HG02678 (cell line): Measurements from ENCODE around the gene SGIP1.
A peak's percentile ranks its signal among the peaks of the same experiment; 100 is the strongest.
"Not testable (repeated sequence)": the region's sequence is repeated elsewhere in the genome, so short reads cannot be mapped to it uniquely, and the experiment has no call there.

Experiments used
- ATAC-seq: cut with Tn5 transposase; IDR thresholded peaks from one replicate; pipeline ENCODE4 v1.9.1; 2021; ENCODE audit warnings: mild to moderate bottlenecking, moderate library complexity; ENCODE audit not compliant: unreplicated experiment

SGIP1 gene

DNA sequence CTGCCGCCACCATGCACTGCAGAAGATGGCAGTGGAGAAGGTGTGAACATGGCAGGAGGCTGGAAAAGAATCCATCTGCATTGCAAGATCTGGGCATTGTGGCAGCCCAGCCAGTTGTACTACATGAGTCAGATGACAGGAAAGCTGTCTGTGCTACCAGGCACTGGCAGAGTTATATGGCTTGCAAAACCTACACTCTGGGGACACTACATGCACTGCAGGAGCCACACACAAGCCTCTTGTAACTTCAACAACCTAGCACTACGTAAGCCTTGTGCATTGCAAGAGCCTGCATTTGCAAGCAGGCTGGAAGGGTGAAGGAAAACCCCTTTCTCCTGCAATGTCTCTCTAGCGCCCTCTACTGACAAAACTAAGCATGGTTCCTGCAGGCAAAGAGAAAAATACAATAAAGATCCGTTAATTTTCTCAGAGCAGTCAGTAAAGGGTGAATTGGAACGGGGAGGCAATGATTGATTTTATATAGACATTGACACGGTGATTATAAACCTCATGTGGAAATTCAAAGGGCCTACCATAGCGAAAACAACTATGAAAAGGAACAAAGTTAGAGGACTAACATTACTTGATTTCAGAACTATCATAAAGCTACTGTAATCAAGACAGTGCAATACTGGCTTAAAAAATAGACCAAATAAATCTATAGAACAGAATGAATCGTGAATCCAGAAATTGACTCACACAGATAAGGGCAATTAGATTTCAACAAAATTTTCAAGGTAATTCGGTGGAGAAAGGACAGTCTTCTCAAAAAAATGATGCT, 192.1 kb downstream of the SGIP1 start:
- peak; percentile 83 for ATAC-seq

DNA sequence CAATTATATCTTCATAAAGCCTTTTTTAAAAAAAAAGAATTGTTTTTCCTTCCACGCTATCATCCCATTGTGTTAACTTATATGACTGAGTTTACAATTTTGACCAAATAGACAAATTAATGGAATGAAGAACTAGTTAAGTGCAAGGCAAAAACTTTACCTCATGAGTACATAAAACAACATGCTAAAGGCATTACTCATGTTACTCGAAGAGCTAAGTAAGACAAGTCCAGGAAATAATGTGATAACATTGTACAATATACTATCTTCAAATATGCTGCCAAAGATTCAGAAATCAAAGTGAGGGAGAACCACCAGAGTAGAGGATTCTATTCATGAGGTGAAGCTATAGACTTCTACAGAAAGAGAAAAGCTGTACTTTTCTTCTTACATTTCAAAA, 194.1 kb downstream of the SGIP1 start:
- ATAC-seq = no peak

DNA sequence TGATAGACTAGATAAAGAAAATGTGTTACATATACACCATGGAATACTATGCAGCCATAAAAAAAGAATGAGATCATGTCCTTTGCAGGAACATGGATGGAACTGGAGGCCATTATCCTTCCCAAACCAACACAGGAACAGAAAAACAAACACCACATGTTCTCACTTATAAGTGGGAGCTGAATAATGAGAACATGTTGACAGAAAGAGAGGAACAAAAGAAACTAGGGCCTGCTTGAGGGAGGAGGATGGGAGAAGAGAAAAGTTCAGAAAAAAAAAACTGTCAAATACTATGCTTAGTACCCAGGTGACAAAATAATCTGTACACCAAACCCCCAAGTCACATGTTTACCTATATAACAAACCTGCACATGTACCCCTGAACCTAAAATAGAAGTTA, 194.8 kb downstream of the SGIP1 start:
- ATAC-seq = not testable (repeated sequence)

DNA sequence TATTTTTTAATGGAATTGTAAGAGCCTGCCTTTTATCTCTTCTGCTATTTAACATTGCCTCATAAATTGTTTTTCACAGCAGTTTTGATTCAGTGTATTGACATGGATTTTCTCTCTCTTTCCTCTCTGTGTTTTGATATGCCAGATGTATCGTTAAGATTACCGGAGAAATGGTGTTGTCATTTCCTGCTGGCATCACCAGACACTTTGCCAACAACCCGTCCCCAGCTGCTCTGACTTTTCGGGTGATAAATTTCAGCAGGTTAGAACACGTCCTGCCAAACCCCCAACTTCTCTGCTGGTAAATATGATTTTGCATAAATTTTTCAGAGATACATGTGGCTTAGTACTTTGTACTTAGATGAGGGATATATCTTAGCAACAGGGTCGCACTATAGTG, 195.2 kb downstream of the SGIP1 start:
- ATAC-seq = no peak

- no peak for ATAC-seq
These were observed 195.6 kb downstream of the SGIP1 start for GRCh38 chr1:66729523-66729922.

DNA sequence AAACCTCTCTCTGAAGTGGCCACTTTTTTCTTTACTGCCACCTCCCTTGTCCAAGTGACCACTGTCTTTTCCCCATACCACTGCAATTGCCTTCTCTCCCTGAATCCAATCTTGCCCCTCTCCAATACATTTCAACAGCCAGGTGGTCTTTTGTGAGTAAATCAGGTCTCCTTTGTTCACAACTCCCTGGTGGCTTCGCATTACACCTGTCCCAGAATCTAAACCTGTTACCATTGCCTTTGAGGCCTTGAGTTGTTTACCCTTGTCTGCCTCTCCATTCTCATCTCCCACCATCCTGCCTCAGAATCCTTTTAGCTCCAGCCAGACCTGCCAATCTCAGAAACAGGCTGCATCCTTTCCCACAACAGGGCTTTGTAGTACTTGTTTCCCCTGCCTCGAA, 196.5 kb downstream of the SGIP1 start:
- ATAC-seq = no peak

- ATAC-seq = no peak
These were observed 197.4 kb downstream of the SGIP1 start for GRCh38 chr1:66731170-66731865.

GRCh38 chr1:66732407-66733166, 198.6 kb downstream of the SGIP1 start:
- ATAC-seq = no peak

- ATAC-seq = no peak
These were observed 199.5 kb downstream of the SGIP1 start for GRCh38 chr1:66733348-66734017.

GRCh38 chr1:66734531-66734930, 200.6 kb downstream of the SGIP1 start:
- not testable (repeated sequence) for ATAC-seq

- no peak for ATAC-seq
These were observed 203.9 kb downstream of the SGIP1 start for GRCh38 chr1:66737836-66738235.

- no peak for ATAC-seq
These were observed 205.6 kb downstream of the SGIP1 start for GRCh38 chr1:66739401-66740157.

DNA sequence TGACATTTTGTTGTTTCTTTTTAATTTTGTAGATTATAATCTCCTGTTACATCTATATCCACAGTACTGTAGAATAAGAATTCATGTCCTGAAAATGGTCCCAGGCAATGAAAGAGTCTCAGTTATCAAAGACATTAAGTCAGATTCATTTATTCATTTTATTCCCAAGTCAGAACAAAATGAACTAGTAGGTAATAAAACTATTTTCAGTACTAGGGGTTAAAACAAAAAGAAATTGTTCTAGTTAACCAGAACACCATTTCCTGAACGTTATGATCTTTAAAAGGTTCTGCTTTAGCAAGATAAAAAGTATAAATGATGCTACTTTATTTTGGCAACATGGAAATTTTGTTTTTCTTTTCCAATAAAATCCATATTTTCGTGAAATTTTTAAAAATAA, 211.5 kb downstream of the SGIP1 start:
- ATAC-seq = no peak

DNA sequence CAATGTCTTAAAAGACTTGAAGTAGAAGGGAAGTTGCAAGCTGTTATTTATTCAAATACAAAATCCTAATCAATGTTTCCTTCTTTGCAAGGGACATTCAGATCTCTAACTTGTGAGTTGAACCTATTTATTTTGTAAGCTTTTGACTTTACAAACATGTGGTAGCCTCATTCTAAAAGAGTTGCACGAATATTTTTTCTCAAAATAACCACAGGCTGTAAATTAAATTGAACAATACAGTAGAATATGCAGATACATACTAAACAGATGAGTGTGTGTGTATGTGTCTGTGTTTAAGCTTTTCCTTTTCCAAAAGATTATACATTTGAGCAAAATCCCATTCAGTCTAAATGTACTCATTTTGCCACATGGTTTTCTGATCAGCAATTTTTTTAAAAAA, 213.5 kb downstream of the SGIP1 start:
- ATAC-seq = no peak

DNA sequence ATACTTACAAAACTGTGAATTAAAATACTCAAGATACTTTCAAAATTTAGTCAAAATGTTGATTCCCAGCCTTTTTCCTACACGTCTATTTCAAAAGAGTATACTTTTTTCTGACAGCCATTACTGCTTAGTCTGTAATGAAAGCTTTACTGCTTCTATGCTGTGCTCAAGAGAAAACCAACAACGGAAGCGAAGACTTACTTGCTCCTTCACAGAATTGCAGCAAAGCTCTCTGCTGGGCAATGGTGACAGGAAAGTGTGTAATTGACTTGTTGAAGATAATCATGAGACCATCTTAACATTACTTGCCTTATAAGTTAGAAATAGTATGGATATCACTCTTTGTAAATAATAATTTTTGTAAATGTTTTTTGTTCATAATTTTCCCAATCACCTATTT, 216.6 kb downstream of the SGIP1 start:
- ATAC-seq = no peak

GRCh38 chr1:66751160-66751559, 217.2 kb downstream of the SGIP1 start:
- no peak for ATAC-seq

DNA sequence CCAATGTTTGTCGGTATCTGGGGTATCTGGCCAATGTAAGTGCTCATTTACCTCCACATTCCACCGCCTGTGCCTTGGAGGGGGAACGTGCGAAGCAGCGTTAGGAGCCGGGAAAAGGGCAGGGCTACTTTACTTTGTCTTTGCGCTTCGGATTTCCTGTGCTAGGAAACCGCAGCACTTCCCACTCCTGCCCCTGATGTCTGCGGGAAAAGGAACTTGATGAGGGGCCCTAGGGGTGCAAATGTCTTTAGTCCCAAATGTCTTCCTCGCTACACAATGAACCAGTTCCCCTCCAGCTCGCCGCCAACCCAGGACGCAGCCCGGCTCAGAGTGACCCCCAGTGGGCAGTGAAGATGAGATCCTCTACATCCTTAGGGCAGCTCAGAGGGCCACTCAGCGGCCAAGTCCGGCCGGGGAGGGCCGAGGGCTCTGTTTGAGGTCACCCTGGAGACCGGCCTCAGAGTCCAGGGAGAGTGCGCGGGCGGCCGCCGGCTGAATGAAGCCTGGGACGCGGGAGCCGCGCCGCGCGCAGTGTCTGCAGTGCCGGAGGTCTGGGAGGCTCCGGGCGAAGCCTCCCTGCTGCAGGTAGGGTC, 218.1 kb downstream of the SGIP1 start, which contains the start of gene DYNLT5:
TSS of gene DYNLT5 (plus strand) at position 460 of the 593 bp plus-strand sequence. CDS start 2,200 bp downstream, outside the sequence.
- peak; percentile 62 for ATAC-seq

DNA sequence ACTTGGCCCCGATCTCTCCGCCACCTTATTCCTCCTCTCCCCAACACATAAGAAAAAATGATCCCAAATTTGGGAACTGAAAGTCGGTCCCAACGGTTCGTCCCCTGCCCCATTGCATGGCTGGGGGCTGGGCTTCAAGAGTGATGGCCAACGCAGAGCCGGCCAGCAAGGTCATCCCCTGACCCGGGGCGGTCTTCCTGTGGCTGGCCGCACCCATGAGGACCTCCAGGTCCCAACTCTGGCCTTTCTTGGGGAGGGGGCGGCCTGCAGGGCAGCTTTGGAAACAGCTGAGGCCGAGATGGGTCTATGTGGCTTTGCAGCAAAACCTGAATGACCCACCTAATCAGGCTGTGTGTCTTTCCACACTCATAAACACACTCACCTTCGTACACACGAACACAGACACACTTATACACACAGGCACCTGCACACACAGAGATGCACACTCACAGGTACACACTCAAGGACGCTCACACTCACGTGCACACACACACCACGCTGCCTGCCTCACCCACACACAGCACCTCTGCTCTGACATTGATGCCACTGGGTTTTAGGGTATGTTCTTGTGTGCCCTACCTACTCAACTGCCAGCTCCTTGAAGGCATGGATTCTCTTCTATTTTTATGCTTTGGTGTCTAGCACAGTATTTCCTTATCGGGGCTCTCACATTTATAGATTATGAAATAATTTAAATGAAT, 218.9 kb downstream of the SGIP1 start:
- no peak for ATAC-seq

- no peak for ATAC-seq
These were observed 223.8 kb downstream of the SGIP1 start for GRCh38 chr1:66757722-66758240.
